Measurements from ENCODE around the gene CCT3. TPM values are rescaled to one million over a fixed set of nuclear protein-coding genes. Genes with fewer than 3 reads are reported as not detected.
"Not testable (repeated sequence)": the region's sequence is repeated elsewhere in the genome, so short reads cannot be mapped to it uniquely, and the experiment has no call there.

Gene CCT3
- total RNA-seq, 1 donor from 2014 or later = 174 TPM

- peaks cover 4% of the 10 kb centered on the region for H3K9me3 Mint-ChIP-seq
- no peak overlapping the region for H3K27ac Mint-ChIP-seq
- no peak for TF ChIP-seq CTCF (IDR thresholded peaks at IDR 0.05; ENCODE audit: unreplicated experiment)
- H3K27me3 Mint-ChIP-seq (ENCODE audit: low read depth) = peaks cover 23% of the 10 kb centered on the region
- no peak for DNase-seq (ENCODE audit: low spot score in 2 of 2, unreplicated experiment in 2 of 2)
- H3K4me3 Mint-ChIP-seq = no peak overlapping the region
- H3K4me1 Mint-ChIP-seq = peaks cover 7% of the 10 kb centered on the region
- no peaks in the 10 kb centered on the region for H3K36me3 Mint-ChIP-seq
Measured at GRCh38 chr1:156359249-156359648, 21.2 kb upstream of the CCT3 start.

DNA sequence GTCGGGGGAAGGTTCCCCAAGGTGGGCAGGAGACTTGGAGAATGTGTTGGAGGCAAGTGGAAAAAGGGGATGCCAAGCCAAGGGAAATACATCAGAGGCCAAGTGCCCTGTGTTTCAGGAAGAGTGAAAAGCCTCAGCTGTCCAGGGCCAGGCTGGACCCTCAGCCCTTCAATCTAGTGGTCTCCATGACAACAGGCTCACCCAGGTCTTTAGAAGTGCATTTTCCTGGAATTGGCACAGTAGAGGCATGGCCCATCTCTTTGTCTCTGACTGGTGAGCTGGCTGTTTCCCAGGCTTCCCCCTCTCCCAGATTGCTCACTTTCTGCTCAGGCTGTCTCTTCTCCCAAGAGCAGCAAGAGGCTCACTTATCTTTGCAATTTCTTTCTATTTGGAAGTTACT lies 20.5 kb upstream of the CCT3 start:
- H3K36me3 Mint-ChIP-seq = no peaks in the 10 kb centered on the region
- peaks cover 7% of the 10 kb centered on the region for H3K9me3 Mint-ChIP-seq
- no peak for TF ChIP-seq CTCF (IDR thresholded peaks at IDR 0.05; ENCODE audit: unreplicated experiment)
- peaks cover 25% of the 10 kb centered on the region for H3K27me3 Mint-ChIP-seq (ENCODE audit: low read depth)
- no peak for DNase-seq (ENCODE audit: low spot score in 2 of 2, unreplicated experiment in 2 of 2)
- peaks cover 7% of the 10 kb centered on the region for H3K4me1 Mint-ChIP-seq
- no peak overlapping the region for H3K4me3 Mint-ChIP-seq
- no peak overlapping the region for H3K27ac Mint-ChIP-seq

- H3K27ac Mint-ChIP-seq = no peak overlapping the region
Measured at GRCh38 chr1:156357977-156358376, 19.9 kb upstream of the CCT3 start.

DNA sequence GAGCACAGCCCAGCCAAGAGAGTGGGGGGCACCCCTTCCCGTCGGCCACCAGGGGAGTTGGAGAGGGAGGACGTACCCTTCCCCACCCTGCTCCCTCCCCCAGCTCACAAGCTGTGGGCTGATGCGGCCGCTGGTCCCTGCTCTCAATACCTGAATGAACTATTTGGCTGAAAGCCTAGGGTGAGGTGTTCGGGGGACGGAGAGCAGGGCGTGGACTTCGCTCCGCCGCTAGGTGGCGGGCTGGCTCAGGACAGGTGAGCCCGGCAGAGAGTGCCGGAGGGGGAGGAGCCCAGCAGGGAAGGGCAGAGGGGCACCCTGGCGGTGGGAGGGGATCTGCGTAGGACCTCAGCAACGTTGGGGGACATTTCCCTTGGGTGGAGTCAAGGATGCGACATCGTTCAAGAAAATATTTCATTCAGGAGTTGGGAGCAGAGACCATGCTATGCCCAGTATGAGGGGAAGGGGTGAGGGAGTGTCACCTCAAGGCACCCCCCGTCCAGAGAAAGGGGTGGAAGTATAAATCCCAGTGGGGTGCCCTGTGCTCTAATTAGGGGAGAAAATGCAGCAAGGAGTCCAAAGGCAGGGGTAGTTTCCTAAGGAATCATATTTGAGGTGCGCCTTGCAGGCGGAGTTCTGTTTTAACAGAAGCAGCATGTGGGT lies 18.9 kb upstream of the CCT3 start:
- no peak overlapping the region for H3K27ac Mint-ChIP-seq
- peaks cover 25% of the 10 kb centered on the region for H3K27me3 Mint-ChIP-seq (ENCODE audit: low read depth)
- peak; percentile 48 to 74 for DNase-seq (ENCODE audit: low spot score in 2 of 2, unreplicated experiment in 2 of 2)
- H3K4me3 Mint-ChIP-seq = peak overlapping the region; percentile 43
- peak; percentile 81 for TF ChIP-seq CTCF (IDR thresholded peaks at IDR 0.05; ENCODE audit: unreplicated experiment)
- H3K9me3 Mint-ChIP-seq = peaks cover 7% of the 10 kb centered on the region
- H3K4me1 Mint-ChIP-seq = peaks cover 7% of the 10 kb centered on the region
- H3K36me3 Mint-ChIP-seq = no peaks in the 10 kb centered on the region

More at GRCh38 chr1:156357977-156358376, 19.9 kb upstream of the CCT3 start:
- Mint-ChIP-seq H3K36me3 (no peaks in the 10 kb centered on the region), H3K9me3 (peaks cover 7% of the 10 kb centered on the region), H3K4me3 (no peak overlapping the region), H3K4me1 (peaks cover 7% of the 10 kb centered on the region), H3K27me3 (ENCODE audit: low read depth) (peaks cover 25% of the 10 kb centered on the region)
- DNase-seq (ENCODE audit: low spot score in 2 of 2, unreplicated experiment in 2 of 2) = no peak
- TF ChIP-seq CTCF (IDR thresholded peaks at IDR 0.05; ENCODE audit: unreplicated experiment) = no peak

DNA sequence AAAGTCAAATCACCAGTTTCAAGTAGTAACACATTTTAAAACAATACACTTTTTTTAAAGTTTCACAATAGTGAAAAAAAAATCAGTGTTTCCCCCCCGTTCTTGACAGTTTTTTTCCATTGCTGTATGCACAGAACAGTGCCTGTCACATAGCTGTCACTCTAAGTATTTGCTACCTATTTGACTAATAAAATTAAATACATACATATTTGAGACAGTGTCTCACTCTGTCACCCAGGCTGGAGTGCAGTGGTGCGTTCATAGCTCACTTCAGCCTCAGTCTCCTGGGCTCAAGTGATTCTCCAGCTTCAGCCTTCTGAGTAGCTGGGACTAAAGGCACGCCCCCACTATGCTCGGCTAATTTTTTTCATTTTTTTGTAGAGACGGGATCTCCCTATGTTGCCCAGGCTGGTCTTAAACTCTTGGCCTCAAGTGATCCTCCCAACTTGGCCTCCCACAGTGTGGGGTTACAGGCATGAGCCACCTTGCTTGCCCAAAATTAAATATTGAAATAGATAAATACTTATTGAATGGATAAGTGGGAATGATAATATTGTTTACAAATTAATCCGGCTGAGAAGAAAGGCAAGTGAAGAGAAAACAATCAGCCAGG lies 18.3 kb upstream of the CCT3 start:
- Mint-ChIP-seq H3K27me3 (ENCODE audit: low read depth) (peaks cover 25% of the 10 kb centered on the region), H3K9me3 (peaks cover 7% of the 10 kb centered on the region), H3K4me1 (peaks cover 7% of the 10 kb centered on the region), H3K36me3 (no peaks in the 10 kb centered on the region), H3K4me3 (no peak overlapping the region), H3K27ac (no peak overlapping the region)
- DNase-seq (ENCODE audit: low spot score in 2 of 2, unreplicated experiment in 2 of 2) = no peak
- TF ChIP-seq CTCF (IDR thresholded peaks at IDR 0.05; ENCODE audit: unreplicated experiment) = no peak

DNA sequence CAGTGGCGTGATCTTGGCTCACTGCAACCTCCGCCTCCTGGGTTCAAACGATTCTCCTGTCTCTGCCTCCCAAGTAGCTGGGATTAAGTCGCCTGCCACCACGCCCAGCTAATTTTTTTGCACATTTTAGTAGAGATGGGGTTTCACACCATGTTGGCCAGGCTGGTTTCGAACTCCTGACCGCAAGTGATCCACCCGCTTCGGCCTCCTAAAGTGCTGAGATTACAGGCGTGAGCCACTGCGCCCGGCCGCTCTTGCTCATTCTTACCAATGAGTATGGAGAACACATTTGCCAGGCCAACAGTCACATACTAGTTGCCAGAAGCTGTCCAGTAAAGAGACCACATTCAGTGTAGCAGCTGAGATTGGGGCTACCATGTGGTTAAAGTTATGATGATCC lies 14.4 kb upstream of the CCT3 start:
- H3K27me3 Mint-ChIP-seq (ENCODE audit: low read depth) = peaks cover 19% of the 10 kb centered on the region
- not testable (repeated sequence) for DNase-seq (ENCODE audit: low spot score in 2 of 2, unreplicated experiment in 2 of 2); H3K36me3 Mint-ChIP-seq; H3K4me3 Mint-ChIP-seq; H3K27ac Mint-ChIP-seq; H3K4me1 Mint-ChIP-seq; H3K9me3 Mint-ChIP-seq

All from mesothelial cell of epicardium (in vitro differentiated cells).